Measurements from ENCODE around the gene FLYWCH2. TPM values are rescaled to one million over a fixed set of nuclear protein-coding genes. Genes with fewer than 3 reads are reported as not detected.
A peak's percentile ranks its signal among the peaks of the same experiment; 100 is the strongest.

FLYWCH2 gene
- total and polyA plus RNA-seq, 2 of the 8 experiments (the other 6 are each of a cell fraction or from before 2014, with no cell fraction given) = 16.4 to 30.7 TPM

DNA sequence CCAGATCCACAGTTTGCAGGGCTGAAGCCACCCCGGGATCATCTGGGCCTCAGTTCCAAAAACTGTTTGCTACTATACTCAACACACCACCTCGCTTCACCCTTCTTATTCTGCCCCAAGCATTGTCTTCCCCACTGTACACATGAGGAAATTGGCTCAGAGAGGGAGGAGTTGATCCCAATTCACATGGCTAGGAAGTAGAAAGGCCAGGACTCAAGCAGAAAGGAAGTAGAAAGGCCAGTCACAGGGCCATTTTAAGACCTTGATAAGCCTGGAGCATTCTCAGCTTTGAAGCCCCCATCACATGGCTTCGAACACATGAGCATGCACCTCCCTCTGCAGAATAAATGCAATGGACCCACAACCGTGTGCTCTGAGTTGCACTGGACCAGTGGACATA, 17.4 kb upstream of the FLYWCH2 start:
- Histone ChIP-seq H3K27ac (ENCODE audit: low read depth, low read length) (no peak overlapping the region), H4K5ac (ENCODE audit: insufficient read length, low read depth, low read length) (no peak overlapping the region), H3K27me3 (replicated peaks in 1 of 4; ENCODE audit: control insufficient read depth in 3 of 4, extremely low read depth in 1 of 4, insufficient read depth in 3 of 4, low read length in 3 of 4) (peaks cover 7 to 40% (median 32%) of the 10 kb centered on the region in 4 experiments), H3K4me2 (ENCODE audit: insufficient read depth in 1 of 2, low read depth in 2 of 2, low read length in 2 of 2) (no peak overlapping the region), H4K91ac (replicated peaks; ENCODE audit: insufficient read length, low read length) (no peak overlapping the region), H3K56ac (replicated peaks; ENCODE audit: insufficient read length, low read depth, low read length) (no peak overlapping the region), H2BK12ac (ENCODE audit: low read depth, low read length) (no peak overlapping the region), H3K79me2 (ENCODE audit: control insufficient read depth in 1 of 2, insufficient read depth in 2 of 2, low read length in 2 of 2) (no peaks in the 10 kb centered on the region), H4K8ac (ENCODE audit: extremely low read depth, insufficient read depth, low read length) (no peak overlapping the region), H2BK120ac (replicated peaks; ENCODE audit: low read depth, low read length) (no peak overlapping the region), H3K9me3 (ENCODE audit: insufficient read depth in 2 of 2, low read depth in 1 of 2, low read length in 1 of 2) (peaks cover 0 to 2% of the 10 kb centered on the region in 2 experiments; a peak in 1 of 4 replicates), H3K9ac (replicated peaks in 1 of 4; ENCODE audit: extremely low read depth in 1 of 4, low read depth in 3 of 4, low read length in 3 of 4) (no peak overlapping the region), H3K23me2 (ENCODE audit: low read depth, low read length) (peaks cover 2% of the 10 kb centered on the region; the same call in 1 of the 2 replicates), H3K14ac (ENCODE audit: insufficient read length) (no peak overlapping the region), H4K20me1 (replicated peaks in 1 of 2; ENCODE audit: control insufficient read depth in 1 of 2, insufficient read depth in 2 of 2, low read length in 2 of 2) (peaks cover 0 to 2% of the 10 kb centered on the region in 2 experiments), H3K23ac (ENCODE audit: insufficient read length) (no peak overlapping the region), H3K36me3 (ENCODE audit: control insufficient read depth in 2 of 4, insufficient read depth in 4 of 4, low read length in 3 of 4) (no peaks in the 10 kb centered on the region; a peak in 1 of 8 replicates), H3K4me1 (replicated peaks in 1 of 4; ENCODE audit: control insufficient read depth in 3 of 4, insufficient read depth in 4 of 4, low read length in 3 of 4) (no peaks in the 10 kb centered on the region), H3K4me3 (ENCODE audit: extremely low read depth in 1 of 4, insufficient read depth in 2 of 4, low read depth in 3 of 4, low read length in 4 of 4) (no peak overlapping the region), H2BK20ac (ENCODE audit: low read length) (no peak overlapping the region), H2AK5ac (ENCODE audit: low read depth, low read length) (no peak overlapping the region), H2AFZ (ENCODE audit: low read length) (no peak overlapping the region), H2BK15ac (ENCODE audit: low read length) (no peak overlapping the region), H3K4ac (replicated peaks; ENCODE audit: insufficient read length, low read depth, low read length) (no peak overlapping the region), H3K79me1 (ENCODE audit: low read depth, low read length) (no peaks in the 10 kb centered on the region), H3K18ac (ENCODE audit: extremely low read depth, low read length) (no peak overlapping the region), H2BK5ac (ENCODE audit: low read depth, low read length) (no peak overlapping the region)
- CTCF ChIA-PET (ENCODE audit: partially characterized antibody) = interaction anchor here (0.5 to 7.4 kb wide), 7 partner anchors 11 to 1716 kb away, joined by 3 to 53 read pairs (median 3); partner anchors contain the start of gene PRSS21
- POLR2A ChIA-PET (ENCODE audit: partially characterized antibody) = no interaction called here
- FAIRE-seq (no peak), DNase-seq (ENCODE audit: low read depth in 1 of 2, low spot score in 2 of 2) (no peak)
- WGBS, 2 experiments (ENCODE audit: extremely low coverage in 1 of 2, insufficient coverage in 1 of 2, insufficient read length in 1 of 2, insufficient replicate concordance in 2 of 2, low coverage in 1 of 2, low lambda C conversion rate in 2 of 2, missing lambda C conversion rate in 1 of 2) = 74% methylated on average over 4 of the region's 4 CpGs; no CpG with 5 or more reads in 1 of the 2 experiments
- TF ChIP-seq SUZ12 (IDR thresholded peaks at IDR 0.05; ENCODE audit: low read length) (peak; percentile 32; the same call in 1 of the 2 replicates), TBP (IDR thresholded peaks at IDR 0.05; ENCODE audit: low read depth, low read length) (no peak), HDAC2 (IDR thresholded peaks at IDR 0.05; ENCODE audit: borderline replicate concordance in 1 of 2, low read depth in 2 of 2, low read length in 2 of 2) (no peak)
